Liver (tissue), 9 donors: ENCODE results near the gene CEP57. TPM values are rescaled to one million over a fixed set of nuclear protein-coding genes. Genes with fewer than 3 reads are reported as not detected.

ENCODE experiments used
- DNase-seq: peaks from one replicate; pipeline ENCODE4 v3.0.0-alpha.2; 2017; ENCODE audit warnings: low spot score
- H3K27ac ChIP-seq, 2 donors: one replicate each; pipeline ENCODE4 v1.7.0; 2013; ENCODE audit warnings: inconsistent platforms in 2 of 2, low read length in 2 of 2, control low read depth in 1 of 2, low read depth in 1 of 2, mild to moderate bottlenecking in 1 of 2
- H3K27me3 ChIP-seq, 4 donors: one replicate each; pipeline versions ENCODE4 v1.6.1 to v1.7.0; 2013; ENCODE audit warnings: low read length in 3 of 4, inconsistent platforms in 1 of 4, mild to moderate bottlenecking in 1 of 4, moderate library complexity in 1 of 4; ENCODE audit not compliant: control insufficient read depth in 4 of 4, insufficient read depth in 4 of 4
- H3K36me3 ChIP-seq, 4 donors: one replicate each; pipeline versions ENCODE4 v1.6.1 to v1.7.0; 2013; ENCODE audit warnings: low read length in 3 of 4, mild to moderate bottlenecking in 3 of 4, low read depth in 1 of 4, moderate library complexity in 1 of 4; ENCODE audit not compliant: control insufficient read depth in 4 of 4, insufficient read depth in 3 of 4
- H3K4me1 ChIP-seq, 4 donors: one replicate each; pipeline versions ENCODE4 v1.6.1 to v1.7.0; 2013; ENCODE audit warnings: low read length in 3 of 4, mild to moderate bottlenecking in 3 of 4, moderate library complexity in 1 of 4; ENCODE audit not compliant: control insufficient read depth in 4 of 4, insufficient read depth in 4 of 4
- H3K4me3 ChIP-seq, 3 donors: one replicate each; pipeline versions ENCODE4 v1.6.1 to v1.7.0; 2013; ENCODE audit warnings: low read length in 3 of 3, control low read depth in 1 of 3, low read depth in 1 of 3, mild to moderate bottlenecking in 1 of 3
- H3K9ac ChIP-seq, 2 donors: one replicate each; pipeline ENCODE4 v1.7.0; 2013; ENCODE audit warnings: low read length in 2 of 2, mild to moderate bottlenecking in 2 of 2, moderate library complexity in 2 of 2, control low read depth in 1 of 2, low read depth in 1 of 2
- H3K9me3 ChIP-seq, 4 donors: one replicate each; pipeline versions ENCODE4 v1.6.1 to v1.7.0; 2013; ENCODE audit warnings: low read length in 3 of 4; ENCODE audit not compliant: control insufficient read depth in 4 of 4
- EGR1 ChIP-seq, 2 donors: IDR thresholded peaks; 2 replicates each; pipeline ENCODE4 v1.6.1; 2016 to 2018; ENCODE audit warnings: antibody characterized with exemption in 2 of 2, low read depth in 2 of 2
- FOXA2 ChIP-seq: IDR thresholded peaks from 2 replicates; pipeline ENCODE4 v1.6.1; 2016; ENCODE audit warnings: antibody characterized with exemption
- GABPA ChIP-seq, 2 donors: IDR thresholded peaks in 1 of 2; conservative IDR thresholded peaks in 1 of 2; 2 replicates each; pipeline ENCODE4 v1.6.1; 2016; ENCODE audit warnings: antibody characterized with exemption in 2 of 2, mild to moderate bottlenecking in 1 of 2, moderate library complexity in 1 of 2
- HNF4A ChIP-seq, 2 donors: conservative IDR thresholded peaks; 2 replicates each; pipeline ENCODE4 v1.6.1; 2016; ENCODE audit warnings: antibody characterized with exemption in 2 of 2, mild to moderate bottlenecking in 2 of 2
- JUND ChIP-seq, 2 donors: IDR thresholded peaks; 2 replicates each; pipeline ENCODE4 v1.6.1; 2016; ENCODE audit warnings: antibody characterized with exemption in 2 of 2
- MAX ChIP-seq: IDR thresholded peaks from 2 replicates; pipeline ENCODE4 v1.6.1; 2016; ENCODE audit warnings: antibody characterized with exemption
- NR2F2 ChIP-seq: IDR thresholded peaks from 2 replicates; pipeline ENCODE4 v1.6.1; 2016; ENCODE audit warnings: antibody characterized with exemption
- RAD21 ChIP-seq, 2 donors: IDR thresholded peaks; 2 replicates each; pipeline ENCODE4 v1.6.1; 2016; ENCODE audit warnings: antibody characterized with exemption in 2 of 2, mild to moderate bottlenecking in 2 of 2
- REST ChIP-seq: IDR thresholded peaks from 2 replicates; pipeline ENCODE4 v1.6.1; 2016; ENCODE audit warnings: antibody characterized with exemption, mild to moderate bottlenecking
- RXRA ChIP-seq, 2 donors: IDR thresholded peaks; 2 replicates each; pipeline ENCODE4 v1.6.1; 2017 to 2018; ENCODE audit warnings: antibody characterized with exemption in 2 of 2, mild to moderate bottlenecking in 1 of 2
- SP1 ChIP-seq: IDR thresholded peaks from 2 replicates; pipeline ENCODE4 v1.6.1; 2018; ENCODE audit warnings: antibody characterized with exemption, mild to moderate bottlenecking
- TAF1 ChIP-seq: conservative IDR thresholded peaks from 2 replicates; pipeline ENCODE4 v1.6.1; 2016; ENCODE audit warnings: antibody characterized with exemption, mild to moderate bottlenecking
- YY1 ChIP-seq: IDR thresholded peaks from 2 replicates; pipeline ENCODE4 v1.6.1; 2016; ENCODE audit warnings: antibody characterized with exemption, mild to moderate bottlenecking
- WGBS: extraction: QIAGEN DNeasy Blood & Tissue Kit; methylation state at CpG from one replicate; pipeline ENCODE4 v1.1.7; 2013; 5-methylcytosine and 5-hydroxymethylcytosine counted together
- polyA plus RNA-seq, 2 donors: library from polyadenylated mRNA; stranded (reverse) in 1 of 2; unstranded in 1 of 2; fragments of 200-250 nt in 1 of 2; fragments of >200 nt in 1 of 2; fragmentation: Nextera tagmentation in 1 of 2; extraction: Ambion mirVana in 1 of 2; gene quantifications; one replicate each; pipeline versions ENCODE4 v1.2.1 to v1.2.3, GENCODE V29; 2013 to 2015
- total RNA-seq, 2 donors: library from RNA; depleted of rRNA; stranded (reverse); fragments of >200 nt; gene quantifications; one replicate each; pipeline ENCODE4 v1.2.3, GENCODE V29; 2014
- TF ChIP-seq, protein P1 (sequence below): fragments of 150-350 bp; IDR thresholded peaks from 2 replicates; pipeline ENCODE4 v1.5.1; 2017; ENCODE audit warnings: improper control_type of control experiment, low read depth, low read length; ENCODE audit not compliant: missing input control
- TF ChIP-seq, protein P2 (sequence below): IDR thresholded peaks from 2 replicates; pipeline ENCODE4 v1.6.1; 2016; ENCODE audit warnings: antibody characterized with exemption
- TF ChIP-seq, protein P3 (sequence below): IDR thresholded peaks from 2 replicates; pipeline ENCODE4 v1.6.1; 2016; ENCODE audit warnings: antibody characterized with exemption
- donor health status: healthy.
- donor health status: healthy.
- donor health status: healthy.
- donor health status: healthy.
- donor health status: healthy.

The CEP57 gene
- total and polyA plus RNA-seq, 4 donors = 11.2 to 32.8 (median 31.1) TPM

GRCh38 chr11:95835768-95836488, 45.6 kb downstream of the CEP57 start:
- H3K27me3 ChIP-seq = no peaks in the 10 kb centered on the region
- 8% methylated on average over 3 of the region's 3 CpGs for WGBS
- H3K4me1 ChIP-seq = no peaks in the 10 kb centered on the region
- H3K9me3 ChIP-seq = no peaks in the 10 kb centered on the region
- peaks cover 3 to 35% (median 17%) of the 10 kb centered on the region in 4 donors for H3K36me3 ChIP-seq
- no peak overlapping the region for H3K27ac ChIP-seq
- peak; percentile 51 for DNase-seq
- TF ChIP-seq TAF1 (no peak), RAD21 (IDR thresholded peaks at IDR 0.05) (peak; percentile 90 to 93), NR2F2 (no peak), JUND (IDR thresholded peaks at IDR 0.05) (no peak), REST (no peak), GABPA (IDR thresholded peaks at IDR 0.05 in 1 of 2, conservative IDR thresholded peaks at IDR 0.05 in 1 of 2) (no peak), HNF4A (conservative IDR thresholded peaks at IDR 0.05) (no peak), SP1 (no peak), EGR1 (IDR thresholded peaks at IDR 0.05; ENCODE audit: low read depth in 2 of 2) (no peak), RXRA (IDR thresholded peaks at IDR 0.05) (no peak), YY1 (no peak)
- TF ChIP-seq, protein P1, sequence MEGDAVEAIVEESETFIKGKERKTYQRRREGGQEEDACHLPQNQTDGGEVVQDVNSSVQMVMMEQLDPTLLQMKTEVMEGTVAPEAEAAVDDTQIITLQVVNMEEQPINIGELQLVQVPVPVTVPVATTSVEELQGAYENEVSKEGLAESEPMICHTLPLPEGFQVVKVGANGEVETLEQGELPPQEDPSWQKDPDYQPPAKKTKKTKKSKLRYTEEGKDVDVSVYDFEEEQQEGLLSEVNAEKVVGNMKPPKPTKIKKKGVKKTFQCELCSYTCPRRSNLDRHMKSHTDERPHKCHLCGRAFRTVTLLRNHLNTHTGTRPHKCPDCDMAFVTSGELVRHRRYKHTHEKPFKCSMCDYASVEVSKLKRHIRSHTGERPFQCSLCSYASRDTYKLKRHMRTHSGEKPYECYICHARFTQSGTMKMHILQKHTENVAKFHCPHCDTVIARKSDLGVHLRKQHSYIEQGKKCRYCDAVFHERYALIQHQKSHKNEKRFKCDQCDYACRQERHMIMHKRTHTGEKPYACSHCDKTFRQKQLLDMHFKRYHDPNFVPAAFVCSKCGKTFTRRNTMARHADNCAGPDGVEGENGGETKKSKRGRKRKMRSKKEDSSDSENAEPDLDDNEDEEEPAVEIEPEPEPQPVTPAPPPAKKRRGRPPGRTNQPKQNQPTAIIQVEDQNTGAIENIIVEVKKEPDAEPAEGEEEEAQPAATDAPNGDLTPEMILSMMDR = peak; percentile 83
- TF ChIP-seq, protein P2, sequence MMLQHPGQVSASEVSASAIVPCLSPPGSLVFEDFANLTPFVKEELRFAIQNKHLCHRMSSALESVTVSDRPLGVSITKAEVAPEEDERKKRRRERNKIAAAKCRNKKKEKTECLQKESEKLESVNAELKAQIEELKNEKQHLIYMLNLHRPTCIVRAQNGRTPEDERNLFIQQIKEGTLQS = no peak
- no peak overlapping the region for H3K4me3 ChIP-seq
- no peak overlapping the region for H3K9ac ChIP-seq

DNA sequence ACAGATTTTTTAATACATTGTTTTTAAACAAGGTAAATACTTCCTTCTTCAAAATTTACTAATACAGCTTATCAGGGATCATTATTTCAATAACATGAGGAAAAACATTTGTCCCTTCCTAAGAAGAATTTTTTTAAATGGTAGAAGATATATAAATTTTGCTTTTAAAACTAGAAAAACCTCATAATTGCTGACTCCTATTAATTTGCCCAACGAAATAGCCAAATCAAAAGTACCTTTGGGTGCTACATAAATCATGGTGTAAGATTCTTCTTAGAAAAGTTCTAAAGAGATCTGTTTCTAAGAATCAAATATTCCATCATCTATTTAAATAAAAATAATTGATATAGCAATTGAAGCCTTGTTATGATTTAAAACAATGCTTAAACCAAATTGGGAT, 54.9 kb downstream of the CEP57 start:
- TF ChIP-seq REST (no peak), TAF1 (no peak), RAD21 (IDR thresholded peaks at IDR 0.05) (no peak), NR2F2 (no peak), FOXA2 (no peak), JUND (IDR thresholded peaks at IDR 0.05) (no peak), EGR1 (IDR thresholded peaks at IDR 0.05; ENCODE audit: low read depth in 2 of 2) (no peak), MAX (no peak), GABPA (IDR thresholded peaks at IDR 0.05 in 1 of 2, conservative IDR thresholded peaks at IDR 0.05 in 1 of 2) (no peak)
- TF ChIP-seq, protein P2 = no peak
- TF ChIP-seq, protein P3, sequence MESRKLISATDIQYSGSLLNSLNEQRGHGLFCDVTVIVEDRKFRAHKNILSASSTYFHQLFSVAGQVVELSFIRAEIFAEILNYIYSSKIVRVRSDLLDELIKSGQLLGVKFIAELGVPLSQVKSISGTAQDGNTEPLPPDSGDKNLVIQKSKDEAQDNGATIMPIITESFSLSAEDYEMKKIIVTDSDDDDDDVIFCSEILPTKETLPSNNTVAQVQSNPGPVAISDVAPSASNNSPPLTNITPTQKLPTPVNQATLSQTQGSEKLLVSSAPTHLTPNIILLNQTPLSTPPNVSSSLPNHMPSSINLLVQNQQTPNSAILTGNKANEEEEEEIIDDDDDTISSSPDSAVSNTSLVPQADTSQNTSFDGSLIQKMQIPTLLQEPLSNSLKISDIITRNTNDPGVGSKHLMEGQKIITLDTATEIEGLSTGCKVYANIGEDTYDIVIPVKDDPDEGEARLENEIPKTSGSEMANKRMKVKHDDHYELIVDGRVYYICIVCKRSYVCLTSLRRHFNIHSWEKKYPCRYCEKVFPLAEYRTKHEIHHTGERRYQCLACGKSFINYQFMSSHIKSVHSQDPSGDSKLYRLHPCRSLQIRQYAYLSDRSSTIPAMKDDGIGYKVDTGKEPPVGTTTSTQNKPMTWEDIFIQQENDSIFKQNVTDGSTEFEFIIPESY = no peak
- WGBS = 95% methylated on average over 1 of the region's 1 CpG
- H3K36me3 ChIP-seq = peaks cover 6 to 17% (median 6%) of the 10 kb centered on the region in 4 donors
- H3K9me3 ChIP-seq = no peaks in the 10 kb centered on the region
- no peak overlapping the region for H3K4me3 ChIP-seq
- H3K27ac ChIP-seq = no peak overlapping the region
- no peak for DNase-seq
- no peak overlapping the region for H3K9ac ChIP-seq
- H3K4me1 ChIP-seq = no peaks in the 10 kb centered on the region
- no peaks in the 10 kb centered on the region for H3K27me3 ChIP-seq
